ENCODE results near the gene MBNL3. TPM values are rescaled to one million over a fixed set of nuclear protein-coding genes. Genes with fewer than 3 reads are reported as not detected.

Gene MBNL3
- total RNA-seq, 1 experiment from 2014 or later, result 0.39 TPM

- ChIA-PET POLR2A (no interaction called here), CTCF (no interaction called here)
- in situ Hi-C loops (cut with HindIII; ENCODE audit: low pct_unique_long_range_greater_than_20kb, low sequenced_read_pairs) (no loop called here), intact Hi-C loops (cut with micrococcal nuclease; ENCODE audit: unreplicated experiment) (no loop called here)
- DNase-seq (ENCODE audit: low read depth, low spot score) (no peak), ATAC-seq (no peak)
- Histone ChIP-seq H3K4me1 (ENCODE audit: control insufficient read depth, insufficient read depth, low read length) (no peaks in the 10 kb centered on the region), H3K36me3 (ENCODE audit: control insufficient read depth, insufficient read depth, low read length) (no peaks in the 10 kb centered on the region), H3K27me3 (ENCODE audit: control insufficient read depth, insufficient read depth, low read length) (no peaks in the 10 kb centered on the region; the same call in 1 of the 2 replicates), H3K9me3 (ENCODE audit: control insufficient read depth, insufficient read depth, low read depth, low read length) (no peaks in the 10 kb centered on the region), H3K27ac (ENCODE audit: low read length) (no peak overlapping the region), H3K4me3 (ENCODE audit: low read depth in 2 of 2, low read length in 2 of 2) (no peak overlapping the region)
- BruUV-seq (replicated peaks), result no TSS peak
- TF ChIP-seq REST (IDR thresholded peaks at IDR 0.05; ENCODE audit: insufficient read depth in 1 of 2, low read depth in 2 of 2, low read length in 1 of 2), result no peak
Measured at GRCh38 chrX:132481449-132481848, 7.4 kb downstream of the MBNL3 start.

- intact Hi-C loops (cut with micrococcal nuclease; ENCODE audit: unreplicated experiment) (no loop called here), in situ Hi-C loops (cut with HindIII; ENCODE audit: low pct_unique_long_range_greater_than_20kb, low sequenced_read_pairs) (no loop called here)
- no peaks in the 10 kb centered on the region; the same call in 1 of the 2 replicates for H3K27me3 ChIP-seq (ENCODE audit: control insufficient read depth, insufficient read depth, low read length)
- ATAC-seq (no peak), DNase-seq (ENCODE audit: low read depth, low spot score) (no peak)
- no TSS peak for BruUV-seq (replicated peaks)
- no peaks in the 10 kb centered on the region for H3K4me1 ChIP-seq (ENCODE audit: control insufficient read depth, insufficient read depth, low read length)
- peak overlapping the region in 1 of 2 experiments; percentile 40; a peak in 2 of 4 replicates for H3K4me3 ChIP-seq (ENCODE audit: low read depth in 2 of 2, low read length in 2 of 2)
- H3K27ac ChIP-seq (ENCODE audit: low read length), result no peak overlapping the region
- H3K9me3 ChIP-seq (ENCODE audit: control insufficient read depth, insufficient read depth, low read depth, low read length), result no peaks in the 10 kb centered on the region
- TF ChIP-seq TCF7L2 (IDR thresholded peaks at IDR 0.05; ENCODE audit: low read depth, low read length), result no peak
- no peaks in the 10 kb centered on the region for H3K36me3 ChIP-seq (ENCODE audit: control insufficient read depth, insufficient read depth, low read length)
- ChIA-PET CTCF (no interaction called here), POLR2A (interaction anchor here (0.6 kb wide), 1 partner anchor 457 kb away, joined by 3 read pairs; no protein-coding TSS in a partner anchor)
Measured at GRCh38 chrX:132480581-132481203, 8.1 kb downstream of the MBNL3 start.

DNA sequence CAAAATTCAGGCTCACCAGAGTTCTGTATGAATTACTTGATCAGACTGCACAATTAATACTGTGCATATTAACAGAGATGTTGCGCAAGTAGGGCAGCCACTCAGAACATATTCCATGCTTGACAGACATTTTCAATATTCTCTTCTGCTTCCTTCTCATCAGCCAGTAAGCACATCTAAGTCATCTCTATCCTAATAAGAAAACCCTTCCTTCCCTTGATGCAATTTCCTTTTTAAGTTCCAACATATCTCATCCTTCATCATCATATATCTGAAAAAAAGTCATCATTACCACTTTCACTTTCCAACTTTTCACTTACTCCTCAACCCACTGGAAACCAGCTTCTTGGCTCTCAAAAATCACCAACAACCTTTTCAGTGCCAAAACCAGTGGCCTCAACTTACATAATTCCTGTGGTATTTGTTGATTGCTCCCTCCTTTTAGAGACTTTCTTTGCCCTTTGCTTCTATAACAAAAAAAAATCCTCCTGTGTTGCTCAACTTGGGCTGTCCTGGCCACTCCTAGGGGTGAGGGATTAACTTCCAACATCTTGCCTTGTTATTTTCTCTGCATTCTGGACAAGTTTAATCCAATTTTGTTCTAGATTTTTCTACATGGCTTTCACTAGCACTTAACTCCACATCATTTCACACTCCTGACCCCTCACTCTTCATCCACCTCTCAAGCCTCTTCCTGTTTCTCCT lies 14.1 kb downstream of the MBNL3 start:
- Histone ChIP-seq H3K9me3 (ENCODE audit: control insufficient read depth, insufficient read depth, low read depth, low read length) (no peaks in the 10 kb centered on the region), H3K36me3 (ENCODE audit: control insufficient read depth, insufficient read depth, low read length) (no peaks in the 10 kb centered on the region), H3K27ac (ENCODE audit: low read length) (no peak overlapping the region), H3K27me3 (ENCODE audit: control insufficient read depth, insufficient read depth, low read length) (peaks cover 11% of the 10 kb centered on the region; the same call in 1 of the 2 replicates), H3K4me1 (ENCODE audit: control insufficient read depth, insufficient read depth, low read length) (no peaks in the 10 kb centered on the region), H3K4me3 (ENCODE audit: low read depth in 2 of 2, low read length in 2 of 2) (no peak overlapping the region)
- intact Hi-C loops (cut with micrococcal nuclease; ENCODE audit: unreplicated experiment) (no loop called here), in situ Hi-C loops (cut with HindIII; ENCODE audit: low pct_unique_long_range_greater_than_20kb, low sequenced_read_pairs) (no loop called here)
- no peak for ATAC-seq
- no peak for TF ChIP-seq SIN3A (IDR thresholded peaks at IDR 0.05; ENCODE audit: borderline replicate concordance, insufficient read depth, low read depth, low read length)
- no peak for TF ChIP-seq POLR2AphosphoS5 (IDR thresholded peaks at IDR 0.05; ENCODE audit: low read depth, low read length)
- no peak for TF ChIP-seq TCF7L2 (IDR thresholded peaks at IDR 0.05; ENCODE audit: low read depth, low read length)
- no peak for TF ChIP-seq REST (IDR thresholded peaks at IDR 0.05; ENCODE audit: insufficient read depth in 1 of 2, low read depth in 2 of 2, low read length in 1 of 2)
- TF ChIP-seq, protein P1, sequence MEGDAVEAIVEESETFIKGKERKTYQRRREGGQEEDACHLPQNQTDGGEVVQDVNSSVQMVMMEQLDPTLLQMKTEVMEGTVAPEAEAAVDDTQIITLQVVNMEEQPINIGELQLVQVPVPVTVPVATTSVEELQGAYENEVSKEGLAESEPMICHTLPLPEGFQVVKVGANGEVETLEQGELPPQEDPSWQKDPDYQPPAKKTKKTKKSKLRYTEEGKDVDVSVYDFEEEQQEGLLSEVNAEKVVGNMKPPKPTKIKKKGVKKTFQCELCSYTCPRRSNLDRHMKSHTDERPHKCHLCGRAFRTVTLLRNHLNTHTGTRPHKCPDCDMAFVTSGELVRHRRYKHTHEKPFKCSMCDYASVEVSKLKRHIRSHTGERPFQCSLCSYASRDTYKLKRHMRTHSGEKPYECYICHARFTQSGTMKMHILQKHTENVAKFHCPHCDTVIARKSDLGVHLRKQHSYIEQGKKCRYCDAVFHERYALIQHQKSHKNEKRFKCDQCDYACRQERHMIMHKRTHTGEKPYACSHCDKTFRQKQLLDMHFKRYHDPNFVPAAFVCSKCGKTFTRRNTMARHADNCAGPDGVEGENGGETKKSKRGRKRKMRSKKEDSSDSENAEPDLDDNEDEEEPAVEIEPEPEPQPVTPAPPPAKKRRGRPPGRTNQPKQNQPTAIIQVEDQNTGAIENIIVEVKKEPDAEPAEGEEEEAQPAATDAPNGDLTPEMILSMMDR (IDR thresholded peaks at IDR 0.05), result no peak
- no peak for DNase-seq (ENCODE audit: low read depth, low spot score)
- no TSS peak for BruUV-seq (replicated peaks)
- ChIA-PET POLR2A (no interaction called here), CTCF (no interaction called here)
